ENCODE data around the gene PEAR1.

DNA sequence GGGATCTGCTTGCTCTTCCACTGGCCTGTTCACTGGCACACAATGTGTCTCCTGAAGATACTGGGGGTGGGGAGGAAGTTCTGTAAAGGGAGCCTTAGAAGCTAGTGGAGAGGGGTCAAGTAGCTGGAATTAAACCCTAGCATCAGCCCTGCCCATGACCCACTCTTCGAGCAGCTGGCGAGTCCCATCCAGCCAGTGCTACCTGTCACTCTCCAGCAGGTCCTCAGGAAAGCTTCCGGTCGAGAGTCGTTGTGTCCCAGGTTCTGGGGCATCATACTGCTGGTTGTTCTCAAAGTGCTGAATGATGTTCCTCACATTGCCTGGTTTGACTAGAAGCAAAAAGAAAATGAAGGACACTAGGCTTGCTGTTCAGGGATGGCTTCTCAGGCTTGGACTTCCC, 57.9 kb downstream of the PEAR1 start:
- TF ChIP-seq, protein P1, sequence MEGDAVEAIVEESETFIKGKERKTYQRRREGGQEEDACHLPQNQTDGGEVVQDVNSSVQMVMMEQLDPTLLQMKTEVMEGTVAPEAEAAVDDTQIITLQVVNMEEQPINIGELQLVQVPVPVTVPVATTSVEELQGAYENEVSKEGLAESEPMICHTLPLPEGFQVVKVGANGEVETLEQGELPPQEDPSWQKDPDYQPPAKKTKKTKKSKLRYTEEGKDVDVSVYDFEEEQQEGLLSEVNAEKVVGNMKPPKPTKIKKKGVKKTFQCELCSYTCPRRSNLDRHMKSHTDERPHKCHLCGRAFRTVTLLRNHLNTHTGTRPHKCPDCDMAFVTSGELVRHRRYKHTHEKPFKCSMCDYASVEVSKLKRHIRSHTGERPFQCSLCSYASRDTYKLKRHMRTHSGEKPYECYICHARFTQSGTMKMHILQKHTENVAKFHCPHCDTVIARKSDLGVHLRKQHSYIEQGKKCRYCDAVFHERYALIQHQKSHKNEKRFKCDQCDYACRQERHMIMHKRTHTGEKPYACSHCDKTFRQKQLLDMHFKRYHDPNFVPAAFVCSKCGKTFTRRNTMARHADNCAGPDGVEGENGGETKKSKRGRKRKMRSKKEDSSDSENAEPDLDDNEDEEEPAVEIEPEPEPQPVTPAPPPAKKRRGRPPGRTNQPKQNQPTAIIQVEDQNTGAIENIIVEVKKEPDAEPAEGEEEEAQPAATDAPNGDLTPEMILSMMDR (conservative IDR thresholded peaks at IDR 0.05; ENCODE audit: low read depth, low read length) = no peak
- TF ChIP-seq CEBPB (IDR thresholded peaks at IDR 0.05; ENCODE audit: low read depth, low read length) (no peak), SMC3 (IDR thresholded peaks at IDR 0.05; ENCODE audit: low read depth, low read length) (no peak), RCOR1 (IDR thresholded peaks at IDR 0.05; ENCODE audit: insufficient replicate concordance, low read length) (no peak), POLR2A (IDR thresholded peaks at IDR 0.05; ENCODE audit: low read depth, low read length) (no peak), BHLHE40 (IDR thresholded peaks at IDR 0.05; ENCODE audit: low read depth, low read length) (no peak), MAZ (IDR thresholded peaks at IDR 0.05; ENCODE audit: borderline replicate concordance, low read depth, low read length) (no peak), MAFK (IDR thresholded peaks at IDR 0.05; ENCODE audit: low read depth, low read length) (no peak), NFE2L2 (IDR thresholded peaks at IDR 0.05; ENCODE audit: low read depth, low read length) (no peak)
- TF ChIP-seq, protein P2, sequence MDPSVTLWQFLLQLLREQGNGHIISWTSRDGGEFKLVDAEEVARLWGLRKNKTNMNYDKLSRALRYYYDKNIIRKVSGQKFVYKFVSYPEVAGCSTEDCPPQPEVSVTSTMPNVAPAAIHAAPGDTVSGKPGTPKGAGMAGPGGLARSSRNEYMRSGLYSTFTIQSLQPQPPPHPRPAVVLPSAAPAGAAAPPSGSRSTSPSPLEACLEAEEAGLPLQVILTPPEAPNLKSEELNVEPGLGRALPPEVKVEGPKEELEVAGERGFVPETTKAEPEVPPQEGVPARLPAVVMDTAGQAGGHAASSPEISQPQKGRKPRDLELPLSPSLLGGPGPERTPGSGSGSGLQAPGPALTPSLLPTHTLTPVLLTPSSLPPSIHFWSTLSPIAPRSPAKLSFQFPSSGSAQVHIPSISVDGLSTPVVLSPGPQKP (IDR thresholded peaks at IDR 0.05; ENCODE audit: borderline replicate concordance, low read depth, low read length) = no peak
- TF ChIP-seq, protein P3, sequence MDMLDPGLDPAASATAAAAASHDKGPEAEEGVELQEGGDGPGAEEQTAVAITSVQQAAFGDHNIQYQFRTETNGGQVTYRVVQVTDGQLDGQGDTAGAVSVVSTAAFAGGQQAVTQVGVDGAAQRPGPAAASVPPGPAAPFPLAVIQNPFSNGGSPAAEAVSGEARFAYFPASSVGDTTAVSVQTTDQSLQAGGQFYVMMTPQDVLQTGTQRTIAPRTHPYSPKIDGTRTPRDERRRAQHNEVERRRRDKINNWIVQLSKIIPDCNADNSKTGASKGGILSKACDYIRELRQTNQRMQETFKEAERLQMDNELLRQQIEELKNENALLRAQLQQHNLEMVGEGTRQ (IDR thresholded peaks at IDR 0.05; ENCODE audit: low read depth, low read length) = no peak

All from IMR-90 (cell line).